Panc1 (cell line): Measurements from ENCODE around the gene RFPL4A. TPM values are rescaled to one million over a fixed set of nuclear protein-coding genes. Genes with fewer than 3 reads are reported as not detected.

ENCODE experiments used
- ATAC-seq: fragments of 200-7000 bp; cut with Tn5 transposase; 2 replicates; pipeline ENCODE4 v1.9.1; 2020; ENCODE audit warnings: mild to moderate bottlenecking, moderate library complexity
- BruUV-seq: library from RNA; stranded (reverse); fragments of 400-500 nt; replicated peaks from 2 replicates; lab custom pipeline; 2021; lab: Mats Ljungman, UMichigan
- CTCF ChIA-PET: fragments of 300-600 bp; sonication (Branson Sonifier 250); formaldehyde crosslinking; loops from one replicate; lab custom pipeline; 2022; ENCODE audit warnings: antibody characterized with exemption; lab: Charles Lee
- POLR2A ChIA-PET: fragments of 300-600 bp; sonication (Branson Sonifier 250); formaldehyde crosslinking; loops from one replicate; lab custom pipeline; 2022; ENCODE audit warnings: antibody characterized with exemption; lab: Charles Lee
- DNase-seq: peaks from one replicate; pipeline ENCODE4 v3.0.0-alpha.2; 2010; ENCODE audit warnings: low read depth, low spot score
- H3K27ac ChIP-seq: 2 replicates; pipeline ENCODE4 v1.5.1; 2011; ENCODE audit warnings: mild to moderate bottlenecking, low read length, inconsistent platforms
- H3K27me3 ChIP-seq: fragments of 200-500 bp; sonication (Bioruptor generic); 2 replicates; pipeline ENCODE4 v1.6.0; 2014; ENCODE audit warnings: low read length, inconsistent platforms; ENCODE audit not compliant: control insufficient read depth, insufficient read depth
- H3K36me3 ChIP-seq: fragments of 200-500 bp; sonication (Bioruptor generic); 2 replicates; pipeline ENCODE4 v1.5.1; 2014; ENCODE audit warnings: inconsistent platforms, mild to moderate bottlenecking, low read length, moderate library complexity; ENCODE audit not compliant: control insufficient read depth, insufficient read depth
- H3K4me1 ChIP-seq: 2 replicates; pipeline ENCODE4 v1.5.1; 2011; ENCODE audit warnings: inconsistent platforms, mild to moderate bottlenecking, low read length, moderate library complexity; ENCODE audit not compliant: control insufficient read depth, insufficient read depth
- H3K4me3 ChIP-seq, 2 experiments: 2 replicates each; pipeline ENCODE4 v1.5.1; 2011 to 2012; ENCODE audit warnings: low read depth in 2 of 2, low read length in 2 of 2, mild to moderate bottlenecking in 2 of 2, inconsistent platforms in 1 of 2, moderate library complexity in 1 of 2
- H3K9me3 ChIP-seq: fragments of 200-500 bp; sonication (Bioruptor generic); 2 replicates; pipeline ENCODE4 v1.5.1; 2014; ENCODE audit warnings: low read depth, mild to moderate bottlenecking, inconsistent platforms, low read length, moderate library complexity; ENCODE audit not compliant: control insufficient read depth, insufficient read depth
- POLR2AphosphoS5 ChIP-seq: IDR thresholded peaks from 2 replicates; pipeline ENCODE4 v1.6.1; 2012; ENCODE audit warnings: mild to moderate bottlenecking, low read depth, low read length, moderate library complexity
- SIN3A ChIP-seq: IDR thresholded peaks from 2 replicates; pipeline ENCODE4 v1.6.1; 2012; ENCODE audit warnings: low read depth, mild to moderate bottlenecking, low read length, moderate library complexity, borderline replicate concordance; ENCODE audit not compliant: insufficient read depth
- TCF7L2 ChIP-seq: IDR thresholded peaks from 2 replicates; pipeline ENCODE4 v1.6.1; 2011; ENCODE audit warnings: mild to moderate bottlenecking, low read depth, low read length, inconsistent platforms
- in situ Hi-C: cut with HindIII; loops from 2 replicates; pipeline ENCODE4 v1.10.0; 2016; ENCODE audit warnings: low sequenced_read_pairs, low pct_unique_long_range_greater_than_20kb
- intact Hi-C: fragments of 100-400 bp; cut with micrococcal nuclease; formaldehyde crosslinking; loops from one replicate; pipeline ENCODE4 v1.10.0; 2022; ENCODE audit not compliant: unreplicated experiment
- total RNA-seq: library from RNA; stranded (reverse); gene quantifications from one replicate; pipeline ENCODE4 v1.2.1, GENCODE V29; 2021; ENCODE audit not compliant: unreplicated experiment
- TF ChIP-seq, protein P1 (sequence below), 2 experiments: IDR thresholded peaks; 2 replicates each; pipeline ENCODE4 v1.6.1; 2011 to 2012; ENCODE audit warnings: low read depth in 2 of 2, control low read depth in 1 of 2, low read length in 1 of 2, mild to moderate bottlenecking in 1 of 2, moderate library complexity in 1 of 2; ENCODE audit not compliant: insufficient read depth in 1 of 2
- TF ChIP-seq, protein P2 (sequence below): fragments of 450-650 bp; IDR thresholded peaks from 2 replicates; pipeline ENCODE4 v1.5.1; 2017; ENCODE audit warnings: mild to moderate bottlenecking

Gene RFPL4A
- total RNA-seq, 1 experiment from 2014 or later, result not detected

DNA sequence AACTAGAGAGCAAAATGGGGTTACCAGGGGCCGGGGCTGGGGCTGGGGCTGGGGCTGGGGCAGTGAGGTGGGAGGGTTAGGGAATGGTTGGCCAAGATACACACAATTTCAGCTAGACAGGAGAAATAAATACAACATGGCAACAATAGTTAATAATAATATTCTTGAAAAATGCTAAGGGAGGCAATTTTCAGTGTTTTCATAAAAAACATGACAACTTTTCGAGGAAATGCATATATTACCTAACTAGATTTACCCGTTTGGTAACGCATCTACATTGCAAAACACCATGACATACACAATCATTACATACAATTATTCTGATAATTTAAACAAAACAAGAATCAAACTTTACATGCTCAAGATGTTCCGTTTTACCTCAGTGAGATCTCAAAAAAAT, 22.2 kb downstream of the RFPL4A start:
- ATAC-seq, result no peak
- in situ Hi-C loops (no loop called here), intact Hi-C loops (no loop called here)
- ChIA-PET CTCF (no interaction called here), POLR2A (no interaction called here)
- TF ChIP-seq, protein P1, sequence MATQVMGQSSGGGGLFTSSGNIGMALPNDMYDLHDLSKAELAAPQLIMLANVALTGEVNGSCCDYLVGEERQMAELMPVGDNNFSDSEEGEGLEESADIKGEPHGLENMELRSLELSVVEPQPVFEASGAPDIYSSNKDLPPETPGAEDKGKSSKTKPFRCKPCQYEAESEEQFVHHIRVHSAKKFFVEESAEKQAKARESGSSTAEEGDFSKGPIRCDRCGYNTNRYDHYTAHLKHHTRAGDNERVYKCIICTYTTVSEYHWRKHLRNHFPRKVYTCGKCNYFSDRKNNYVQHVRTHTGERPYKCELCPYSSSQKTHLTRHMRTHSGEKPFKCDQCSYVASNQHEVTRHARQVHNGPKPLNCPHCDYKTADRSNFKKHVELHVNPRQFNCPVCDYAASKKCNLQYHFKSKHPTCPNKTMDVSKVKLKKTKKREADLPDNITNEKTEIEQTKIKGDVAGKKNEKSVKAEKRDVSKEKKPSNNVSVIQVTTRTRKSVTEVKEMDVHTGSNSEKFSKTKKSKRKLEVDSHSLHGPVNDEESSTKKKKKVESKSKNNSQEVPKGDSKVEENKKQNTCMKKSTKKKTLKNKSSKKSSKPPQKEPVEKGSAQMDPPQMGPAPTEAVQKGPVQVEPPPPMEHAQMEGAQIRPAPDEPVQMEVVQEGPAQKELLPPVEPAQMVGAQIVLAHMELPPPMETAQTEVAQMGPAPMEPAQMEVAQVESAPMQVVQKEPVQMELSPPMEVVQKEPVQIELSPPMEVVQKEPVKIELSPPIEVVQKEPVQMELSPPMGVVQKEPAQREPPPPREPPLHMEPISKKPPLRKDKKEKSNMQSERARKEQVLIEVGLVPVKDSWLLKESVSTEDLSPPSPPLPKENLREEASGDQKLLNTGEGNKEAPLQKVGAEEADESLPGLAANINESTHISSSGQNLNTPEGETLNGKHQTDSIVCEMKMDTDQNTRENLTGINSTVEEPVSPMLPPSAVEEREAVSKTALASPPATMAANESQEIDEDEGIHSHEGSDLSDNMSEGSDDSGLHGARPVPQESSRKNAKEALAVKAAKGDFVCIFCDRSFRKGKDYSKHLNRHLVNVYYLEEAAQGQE (IDR thresholded peaks at IDR 0.05; ENCODE audit: insufficient read depth in 1 of 2, low read depth in 2 of 2, low read length in 1 of 2), result no peak
- no peak for TF ChIP-seq TCF7L2
- no peak for TF ChIP-seq POLR2AphosphoS5
- no peak for TF ChIP-seq SIN3A
- TF ChIP-seq, protein P2, sequence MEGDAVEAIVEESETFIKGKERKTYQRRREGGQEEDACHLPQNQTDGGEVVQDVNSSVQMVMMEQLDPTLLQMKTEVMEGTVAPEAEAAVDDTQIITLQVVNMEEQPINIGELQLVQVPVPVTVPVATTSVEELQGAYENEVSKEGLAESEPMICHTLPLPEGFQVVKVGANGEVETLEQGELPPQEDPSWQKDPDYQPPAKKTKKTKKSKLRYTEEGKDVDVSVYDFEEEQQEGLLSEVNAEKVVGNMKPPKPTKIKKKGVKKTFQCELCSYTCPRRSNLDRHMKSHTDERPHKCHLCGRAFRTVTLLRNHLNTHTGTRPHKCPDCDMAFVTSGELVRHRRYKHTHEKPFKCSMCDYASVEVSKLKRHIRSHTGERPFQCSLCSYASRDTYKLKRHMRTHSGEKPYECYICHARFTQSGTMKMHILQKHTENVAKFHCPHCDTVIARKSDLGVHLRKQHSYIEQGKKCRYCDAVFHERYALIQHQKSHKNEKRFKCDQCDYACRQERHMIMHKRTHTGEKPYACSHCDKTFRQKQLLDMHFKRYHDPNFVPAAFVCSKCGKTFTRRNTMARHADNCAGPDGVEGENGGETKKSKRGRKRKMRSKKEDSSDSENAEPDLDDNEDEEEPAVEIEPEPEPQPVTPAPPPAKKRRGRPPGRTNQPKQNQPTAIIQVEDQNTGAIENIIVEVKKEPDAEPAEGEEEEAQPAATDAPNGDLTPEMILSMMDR, result no peak
- Histone ChIP-seq H3K27ac (no peak overlapping the region), H3K4me1 (0 out of 2 replicates have a peak, but pooled peaks cover 3% of the 10 kb centered on the region), H3K4me3 (no peak overlapping the region), H3K9me3 (no peaks in the 10 kb centered on the region), H3K27me3 (peaks cover 8% of the 10 kb centered on the region), H3K36me3 (no peaks in the 10 kb centered on the region)
- no peak for DNase-seq
- no TSS peak for BruUV-seq

DNA sequence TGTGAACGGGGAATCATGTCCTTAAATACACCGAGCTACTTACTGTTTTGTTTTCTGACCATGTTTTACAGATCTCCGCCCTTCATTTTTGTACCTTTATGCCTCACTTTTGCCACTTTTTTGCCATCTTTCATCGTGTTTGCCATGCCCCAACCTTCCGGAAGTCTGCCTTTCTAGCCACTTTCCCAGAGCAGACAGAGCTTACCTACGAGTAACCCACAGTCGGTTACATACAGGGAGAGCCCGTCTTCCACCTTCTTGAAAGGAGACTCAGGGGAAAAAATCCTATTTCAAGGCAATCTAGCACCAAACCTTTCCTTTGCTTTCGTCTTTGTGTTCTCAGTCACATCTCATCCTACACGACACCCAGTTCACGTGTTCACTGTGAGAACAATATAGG, 36.1 kb downstream of the RFPL4A start:
- peaks cover 10% of the 10 kb centered on the region for H3K27me3 ChIP-seq
- H3K4me3 ChIP-seq, result no peak overlapping the region
- ChIA-PET POLR2A (no interaction called here), CTCF (interaction anchor here (0.7 kb wide), 2 partner anchors 66 to 457 kb away, joined by 3 read pairs; no protein-coding TSS in a partner anchor)
- H3K9me3 ChIP-seq, result no peaks in the 10 kb centered on the region
- BruUV-seq, result no TSS peak
- intact Hi-C loops (no loop called here), in situ Hi-C loops (no loop called here)
- no peaks in the 10 kb centered on the region for H3K4me1 ChIP-seq
- no peaks in the 10 kb centered on the region for H3K36me3 ChIP-seq
- ATAC-seq (no peak), DNase-seq (no peak)
- TF ChIP-seq TCF7L2 (no peak), POLR2AphosphoS5 (no peak), SIN3A (no peak)
- TF ChIP-seq, protein P1 (IDR thresholded peaks at IDR 0.05; ENCODE audit: insufficient read depth in 1 of 2, low read depth in 2 of 2, low read length in 1 of 2), result no peak
- TF ChIP-seq, protein P2, result no peak
- no peak overlapping the region for H3K27ac ChIP-seq
